A549 (cell line): ENCODE measurements around the gene ING2. TPM values are rescaled to one million over a fixed set of nuclear protein-coding genes. Genes with fewer than 3 reads are reported as not detected.

Source experiments
- ATAC-seq, 2 experiments: fragments of 200-7000 bp in 1 of 2; fragments of >200 bp in 1 of 2; cut with Nextera tagmentation in 1 of 2; cut with Tn5 transposase in 1 of 2; 3 replicates each; pipeline versions ENCODE4 v1.8.0 to v1.9.1; 2018 to 2020; ENCODE audit warnings: mild to moderate bottlenecking in 1 of 2, moderate library complexity in 1 of 2
- CTCF ChIA-PET: fragments of 300-600 bp; sonication (Branson Sonifier 250); formaldehyde crosslinking; extraction: SDS; loops from one replicate; lab custom pipeline; 2021; ENCODE audit warnings: antibody characterized with exemption, inconsistent platforms; lab: Yijun Ruan, JAX
- POLR2A ChIA-PET: fragments of 350-600 bp; formaldehyde crosslinking; extraction: SDS; loops from one replicate; lab custom pipeline; 2021; ENCODE audit warnings: antibody characterized with exemption, inconsistent platforms; lab: Yijun Ruan, JAX
- DNase-seq, 2 experiments: peaks; one replicate each; pipeline versions ENCODE4 v3.0.0 to v3.0.0-alpha.2; 2011 to 2016; ENCODE audit warnings: low read depth in 1 of 2, low spot score in 1 of 2
- FAIRE-seq: peaks from 2 replicates; lab custom pipeline; 2011; peaks lifted over from hg19 to GRCh38; lab: Jason Lieb, UNC
- H3K27ac ChIP-seq, 2 experiments: fragments of >200 bp; sonication (Bioruptor Twin); formaldehyde crosslinking; 3 replicates each; pipeline ENCODE4 v1.5.1; 2016 to 2017
- H3K4me1 ChIP-seq: fragments of >200 bp; sonication (Bioruptor Twin); formaldehyde crosslinking; 3 replicates; pipeline ENCODE4 v1.6.1; 2016
- H3K4me2 ChIP-seq: fragments of >200 bp; sonication (Bioruptor Twin); formaldehyde crosslinking; 3 replicates; pipeline ENCODE4 v1.6.1; 2016
- H3K4me3 ChIP-seq: fragments of >200 bp; sonication (Bioruptor Twin); formaldehyde crosslinking; 3 replicates; pipeline ENCODE4 v1.5.1; 2016
- H3K9me3 ChIP-seq: fragments of >200 bp; sonication (Bioruptor Twin); formaldehyde crosslinking; 3 replicates; pipeline ENCODE4 v1.6.1; 2016
- BHLHE40 ChIP-seq: IDR thresholded peaks from 2 replicates; pipeline ENCODE4 v1.6.1; 2012; ENCODE audit warnings: low read depth, low read length, inconsistent platforms
- CBX2 ChIP-seq: fragments of 200-600 bp; sonication (generic); IDR thresholded peaks from 2 replicates; pipeline ENCODE4 v1.6.1; 2016; ENCODE audit warnings: low read depth, mild to moderate bottlenecking, borderline replicate concordance
- CBX8 ChIP-seq: fragments of 200-600 bp; sonication (generic); IDR thresholded peaks from 2 replicates; pipeline ENCODE4 v1.6.1; 2016
- CEBPB ChIP-seq, 2 experiments: fragments of >200 bp in 1 of 2; sonication (Bioruptor Twin) in 1 of 2; formaldehyde crosslinking in 1 of 2; IDR thresholded peaks; 2 replicates each; pipeline ENCODE4 v1.6.1; 2012 to 2016
- EP300 ChIP-seq, 2 experiments: fragments of >200 bp; sonication (Bioruptor Twin); formaldehyde crosslinking; IDR thresholded peaks; 2 replicates in 1 of 2; 3 replicates in 1 of 2; pipeline ENCODE4 v1.6.1; 2016 to 2017
- FOSL2 ChIP-seq, 2 experiments: fragments of 450-650 bp in 1 of 2; fragments of >200 bp in 1 of 2; sonication (Bioruptor Twin) in 1 of 2; formaldehyde crosslinking; IDR thresholded peaks; 2 replicates each; pipeline versions ENCODE4 v1.5.0 to v1.6.1; 2016 to 2020; ENCODE audit warnings: mild to moderate bottlenecking in 1 of 2, moderate library complexity in 1 of 2
- GATA3 ChIP-seq: IDR thresholded peaks from 2 replicates; pipeline ENCODE4 v1.6.1; 2012; ENCODE audit warnings: borderline replicate concordance
- HOXA7 ChIP-seq: fragments of 250-450 bp; sonication (Bioruptor Pico); IDR thresholded peaks from 2 replicates; pipeline ENCODE4 v1.5.0; 2020; ENCODE audit warnings: mild to moderate bottlenecking, moderate library complexity
- HOXB5 ChIP-seq: fragments of 250-450 bp; sonication (Bioruptor Pico); IDR thresholded peaks from 2 replicates; pipeline ENCODE4 v1.5.0; 2020; ENCODE audit warnings: mild to moderate bottlenecking, moderate library complexity
- JUNB ChIP-seq: fragments of >200 bp; sonication (Bioruptor Twin); formaldehyde crosslinking; IDR thresholded peaks from 2 replicates; pipeline ENCODE4 v1.6.1; 2016
- KDM1A ChIP-seq: fragments of 200-600 bp; sonication (generic); IDR thresholded peaks from 2 replicates; pipeline ENCODE4 v1.6.1; 2016; ENCODE audit warnings: low read depth, mild to moderate bottlenecking
- MAFK ChIP-seq: fragments of 450-650 bp; IDR thresholded peaks from 2 replicates; pipeline ENCODE4 v1.6.1; 2014; ENCODE audit not compliant: partially characterized antibody
- MAZ ChIP-seq: fragments of 150-350 bp; IDR thresholded peaks from 2 replicates; pipeline ENCODE4 v1.6.1; 2014; ENCODE audit warnings: antibody characterized with exemption, low read depth, low read length, borderline replicate concordance
- NFE2L2 ChIP-seq: fragments of 150-350 bp; conservative IDR thresholded peaks from 2 replicates; pipeline ENCODE4 v1.6.1; 2014; ENCODE audit warnings: low read length
- RAD21 ChIP-seq, 2 experiments: fragments of >200 bp in 1 of 2; sonication (Bioruptor Twin) in 1 of 2; formaldehyde crosslinking in 1 of 2; IDR thresholded peaks in 1 of 2; conservative IDR thresholded peaks in 1 of 2; 2 replicates in 1 of 2; 3 replicates in 1 of 2; pipeline ENCODE4 v1.6.1; 2012 to 2018; ENCODE audit warnings: inconsistent platforms in 1 of 2
- RCOR1 ChIP-seq: fragments of 150-350 bp; IDR thresholded peaks from 2 replicates; pipeline ENCODE4 v1.6.1; 2014; ENCODE audit warnings: antibody characterized with exemption, low read length, low read depth
- RFX5 ChIP-seq: fragments of 450-650 bp; IDR thresholded peaks from 2 replicates; pipeline ENCODE4 v1.7.1; 2014; ENCODE audit warnings: antibody characterized with exemption, mild to moderate bottlenecking, moderate library complexity
- RNF2 ChIP-seq: fragments of 200-600 bp; sonication (generic); IDR thresholded peaks from 2 replicates; pipeline ENCODE4 v1.6.1; 2016; ENCODE audit warnings: low read depth, mild to moderate bottlenecking, antibody characterized with exemption, moderate library complexity, borderline replicate concordance
- SMC3 ChIP-seq: fragments of >200 bp; sonication (Bioruptor Twin); formaldehyde crosslinking; IDR thresholded peaks from 3 replicates; pipeline ENCODE4 v1.6.1; 2018; ENCODE audit warnings: inconsistent platforms
- TFCP2L1 ChIP-seq: fragments of 250-450 bp; sonication (Bioruptor Pico); IDR thresholded peaks from 2 replicates; pipeline ENCODE4 v1.5.0; 2021; ENCODE audit warnings: mild to moderate bottlenecking
- ZC3H11A ChIP-seq: fragments of 450-650 bp; IDR thresholded peaks from 2 replicates; pipeline ENCODE4 v1.6.1; 2014; ENCODE audit warnings: antibody characterized with exemption, mild to moderate bottlenecking
- ZNF302 ChIP-seq: fragments of 250-450 bp; sonication (Bioruptor Pico); IDR thresholded peaks from 2 replicates; pipeline ENCODE4 v1.9.0; 2021; ENCODE audit warnings: inconsistent platforms, mild to moderate bottlenecking, moderate library complexity
- ZSCAN20 ChIP-seq: fragments of 250-450 bp; sonication (Bioruptor Pico); IDR thresholded peaks from 2 replicates; pipeline ENCODE4 v1.8.0; 2022; ENCODE audit warnings: mild to moderate bottlenecking, moderate library complexity
- WGBS: methylation state at CpG from one replicate; pipeline ENCODE4 v1.1.6; 2017; ENCODE audit errors: missing lambda C conversion rate; 5-methylcytosine and 5-hydroxymethylcytosine counted together
- polyA plus RNA-seq, 4 experiments: library from polyadenylated mRNA; depleted of rRNA in 3 of 4; stranded (reverse); fragments of >200 nt; fragmentation: RNase III in 1 of 4; extraction: RNeasy Plus Mini Kit Qiagen cat#74134 plus additional on column Dnase treatment in 1 of 4; gene quantifications; 2 replicates in 3 of 4; 3 replicates in 1 of 4; pipeline ENCODE4 v1.2.3, GENCODE V29; 2011 to 2017
- TF ChIP-seq, protein P1 (sequence below): fragments of >200 bp; sonication (Bioruptor Twin); formaldehyde crosslinking; IDR thresholded peaks from 2 replicates; pipeline ENCODE4 v1.6.1; 2016
- TF ChIP-seq, protein P2 (sequence below): IDR thresholded peaks from 2 replicates; pipeline ENCODE4 v1.6.1; 2012; ENCODE audit warnings: low read depth, borderline replicate concordance
- TF ChIP-seq, protein P3 (sequence below): fragments of >200 bp; sonication (Bioruptor Twin); formaldehyde crosslinking; IDR thresholded peaks from 3 replicates; pipeline ENCODE4 v1.6.1; 2016
- TF ChIP-seq, protein P4 (sequence below): fragments of 250-450 bp; sonication (Bioruptor Pico); IDR thresholded peaks from 2 replicates; pipeline ENCODE4 v1.5.0; 2020; ENCODE audit warnings: low read depth, mild to moderate bottlenecking, moderate library complexity
- TF ChIP-seq, protein P5 (sequence below): fragments of 150-350 bp; IDR thresholded peaks from 2 replicates; pipeline ENCODE4 v1.6.1; 2014; ENCODE audit warnings: low read depth, mild to moderate bottlenecking, low read length
- TF ChIP-seq, protein P6 (sequence below): fragments of 450-650 bp; IDR thresholded peaks from 2 replicates; pipeline ENCODE4 v1.6.1; 2014; ENCODE audit warnings: antibody characterized with exemption

Gene ING2
- polyA plus RNA-seq, 2 of the 4 experiments (the other 2 are of a cell fraction): 14.8 to 16.9 TPM

DNA sequence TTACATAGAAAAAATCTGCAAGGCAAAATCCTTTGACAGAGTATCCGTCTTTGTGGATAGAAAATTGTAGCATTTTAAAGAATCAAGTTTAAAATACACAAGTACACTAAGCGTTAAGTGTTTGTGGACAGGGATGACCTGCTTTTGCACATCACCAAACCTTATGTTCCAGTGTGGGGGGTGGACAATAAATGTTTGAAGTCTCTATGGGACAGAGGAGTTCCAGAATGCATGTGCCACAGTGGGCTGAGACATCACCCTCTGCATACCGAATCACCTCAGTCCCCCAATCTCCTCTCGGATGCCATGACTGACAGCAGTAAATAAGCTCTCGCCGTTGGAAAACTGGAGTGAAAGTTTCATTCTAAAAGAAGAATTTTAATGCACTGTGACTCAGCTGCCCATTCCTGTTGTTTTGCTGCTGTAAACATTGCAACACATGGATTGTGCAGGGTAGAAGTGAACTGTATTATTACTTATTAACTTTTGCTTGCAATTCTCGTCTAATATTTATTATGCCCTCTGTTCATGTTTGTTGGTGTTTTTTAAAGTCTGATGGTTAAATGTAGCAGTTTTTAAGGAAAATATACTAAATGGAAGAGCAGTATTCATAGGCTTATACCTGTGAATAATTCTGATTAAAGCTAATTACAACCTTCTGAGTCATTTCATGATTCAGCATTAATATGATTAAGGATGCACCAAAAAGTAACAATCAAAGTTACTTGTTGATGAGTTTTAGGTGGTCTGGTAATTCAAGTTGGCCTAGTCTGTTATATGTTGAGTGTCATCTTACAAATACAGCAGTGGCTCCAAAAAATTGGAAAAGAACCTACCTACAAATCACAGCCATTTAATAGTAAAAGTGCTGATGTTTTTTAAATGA lies 36.4 kb upstream of the ING2 start:
- Histone ChIP-seq H3K9me3 (no peaks in the 10 kb centered on the region), H3K4me3 (no peak overlapping the region), H3K4me2 (peak overlapping the region; percentile 70), H3K4me1 (peaks cover 15% of the 10 kb centered on the region), H3K27ac (peak overlapping the region; percentile 36 to 69; a peak in 5 of 6 replicates)
- POLR2A ChIA-PET: interaction anchor here (0.5 to 1.1 kb wide), 3 partner anchors 25 to 174 kb away, joined by 3 to 6 read pairs (median 6); no protein-coding TSS in a partner anchor
- 2% methylated on average over 7 of the region's 7 CpGs for WGBS
- DNase-seq (peak; percentile 10 to 46), FAIRE-seq (no peak), ATAC-seq (peak; percentile 76 to 80; a peak in 5 of 6 replicates)
- CTCF ChIA-PET: interaction anchor here (0.7 to 1.1 kb wide), 2 partner anchors 24 to 36 kb away, joined by 3 read pairs; partner anchors contain the start of gene CDKN2AIP
- TF ChIP-seq BHLHE40 (no peak), GATA3 (no peak), RAD21 (conservative IDR thresholded peaks at IDR 0.05 in 1 of 2, IDR thresholded peaks at IDR 0.05 in 1 of 2) (no peak), RFX5 (no peak), ZC3H11A (no peak), KDM1A (no peak), RNF2 (no peak), MAFK (peak; percentile 75), FOSL2 (IDR thresholded peaks at IDR 0.05) (no peak), FOSL2 (CRISPR knock-in tag; IDR thresholded peaks at IDR 0.05) (peak; percentile 75), ZSCAN20 (CRISPR knock-in tag) (no peak), TFCP2L1 (no peak), CBX8 (no peak), NFE2L2 (no peak), CEBPB (IDR thresholded peaks at IDR 0.05) (peak; percentile 59 to 81), ZNF302 (CRISPR knock-in tag) (no peak), RCOR1 (no peak), HOXA7 (CRISPR knock-in tag) (no peak), EP300 (IDR thresholded peaks at IDR 0.05) (no peak), SMC3 (no peak), JUNB (peak; percentile 29; the same call in 1 of the 2 replicates), CBX2 (no peak), HOXB5 (CRISPR knock-in tag) (no peak), MAZ (no peak)
- TF ChIP-seq, protein P1, sequence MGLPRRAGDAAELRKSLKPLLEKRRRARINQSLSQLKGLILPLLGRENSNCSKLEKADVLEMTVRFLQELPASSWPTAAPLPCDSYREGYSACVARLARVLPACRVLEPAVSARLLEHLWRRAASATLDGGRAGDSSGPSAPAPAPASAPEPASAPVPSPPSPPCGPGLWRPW: 0 out of 2 replicates have a peak, but pooled peaks have one; percentile 12
- TF ChIP-seq, protein P2, sequence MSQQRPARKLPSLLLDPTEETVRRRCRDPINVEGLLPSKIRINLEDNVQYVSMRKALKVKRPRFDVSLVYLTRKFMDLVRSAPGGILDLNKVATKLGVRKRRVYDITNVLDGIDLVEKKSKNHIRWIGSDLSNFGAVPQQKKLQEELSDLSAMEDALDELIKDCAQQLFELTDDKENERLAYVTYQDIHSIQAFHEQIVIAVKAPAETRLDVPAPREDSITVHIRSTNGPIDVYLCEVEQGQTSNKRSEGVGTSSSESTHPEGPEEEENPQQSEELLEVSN: no peak
- TF ChIP-seq, protein P3, sequence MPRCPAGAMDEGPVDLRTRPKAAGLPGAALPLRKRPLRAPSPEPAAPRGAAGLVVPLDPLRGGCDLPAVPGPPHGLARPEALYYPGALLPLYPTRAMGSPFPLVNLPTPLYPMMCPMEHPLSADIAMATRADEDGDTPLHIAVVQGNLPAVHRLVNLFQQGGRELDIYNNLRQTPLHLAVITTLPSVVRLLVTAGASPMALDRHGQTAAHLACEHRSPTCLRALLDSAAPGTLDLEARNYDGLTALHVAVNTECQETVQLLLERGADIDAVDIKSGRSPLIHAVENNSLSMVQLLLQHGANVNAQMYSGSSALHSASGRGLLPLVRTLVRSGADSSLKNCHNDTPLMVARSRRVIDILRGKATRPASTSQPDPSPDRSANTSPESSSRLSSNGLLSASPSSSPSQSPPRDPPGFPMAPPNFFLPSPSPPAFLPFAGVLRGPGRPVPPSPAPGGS: no peak
- TF ChIP-seq, protein P4, sequence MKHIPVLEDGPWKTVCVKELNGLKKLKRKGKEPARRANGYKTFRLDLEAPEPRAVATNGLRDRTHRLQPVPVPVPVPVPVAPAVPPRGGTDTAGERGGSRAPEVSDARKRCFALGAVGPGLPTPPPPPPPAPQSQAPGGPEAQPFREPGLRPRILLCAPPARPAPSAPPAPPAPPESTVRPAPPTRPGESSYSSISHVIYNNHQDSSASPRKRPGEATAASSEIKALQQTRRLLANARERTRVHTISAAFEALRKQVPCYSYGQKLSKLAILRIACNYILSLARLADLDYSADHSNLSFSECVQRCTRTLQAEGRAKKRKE: no peak
- TF ChIP-seq, protein P5, sequence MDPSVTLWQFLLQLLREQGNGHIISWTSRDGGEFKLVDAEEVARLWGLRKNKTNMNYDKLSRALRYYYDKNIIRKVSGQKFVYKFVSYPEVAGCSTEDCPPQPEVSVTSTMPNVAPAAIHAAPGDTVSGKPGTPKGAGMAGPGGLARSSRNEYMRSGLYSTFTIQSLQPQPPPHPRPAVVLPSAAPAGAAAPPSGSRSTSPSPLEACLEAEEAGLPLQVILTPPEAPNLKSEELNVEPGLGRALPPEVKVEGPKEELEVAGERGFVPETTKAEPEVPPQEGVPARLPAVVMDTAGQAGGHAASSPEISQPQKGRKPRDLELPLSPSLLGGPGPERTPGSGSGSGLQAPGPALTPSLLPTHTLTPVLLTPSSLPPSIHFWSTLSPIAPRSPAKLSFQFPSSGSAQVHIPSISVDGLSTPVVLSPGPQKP: no peak
- TF ChIP-seq, protein P6, sequence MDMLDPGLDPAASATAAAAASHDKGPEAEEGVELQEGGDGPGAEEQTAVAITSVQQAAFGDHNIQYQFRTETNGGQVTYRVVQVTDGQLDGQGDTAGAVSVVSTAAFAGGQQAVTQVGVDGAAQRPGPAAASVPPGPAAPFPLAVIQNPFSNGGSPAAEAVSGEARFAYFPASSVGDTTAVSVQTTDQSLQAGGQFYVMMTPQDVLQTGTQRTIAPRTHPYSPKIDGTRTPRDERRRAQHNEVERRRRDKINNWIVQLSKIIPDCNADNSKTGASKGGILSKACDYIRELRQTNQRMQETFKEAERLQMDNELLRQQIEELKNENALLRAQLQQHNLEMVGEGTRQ: no peak
